Stimulated activated naive CD4-positive, alpha-beta T cell (primary cell): Measurements from ENCODE around the gene SLC35F3.
A peak's percentile ranks its signal among the peaks of the same experiment; 100 is the strongest.

Source experiments
- DNase-seq, 6 experiments: peaks; one replicate each; lab custom pipeline; 2025; lab: John Stamatoyannopoulos, UW

The SLC35F3 gene

GRCh38 chr1:234040446-234041317, 136.2 kb downstream of the SLC35F3 start:
- no peak for DNase-seq

- no peak for DNase-seq
Measured at GRCh38 chr1:234044079-234044478, 139.6 kb downstream of the SLC35F3 start.

- DNase-seq: no peak
Measured at GRCh38 chr1:234047123-234047522, 142.6 kb downstream of the SLC35F3 start.

- no peak for DNase-seq
Measured at GRCh38 chr1:234062166-234062565, 157.7 kb downstream of the SLC35F3 start.

GRCh38 chr1:234065794-234066447, 161.4 kb downstream of the SLC35F3 start:
- peak in 5 of 6 experiments; percentile 30 to 54 (median 38) for DNase-seq

GRCh38 chr1:234067581-234068337, 163.3 kb downstream of the SLC35F3 start:
- DNase-seq: no peak

- DNase-seq: no peak
Measured at GRCh38 chr1:234069760-234070159, 165.3 kb downstream of the SLC35F3 start.

- no peak for DNase-seq
Measured at GRCh38 chr1:234072793-234073192, 168.3 kb downstream of the SLC35F3 start.

- DNase-seq: no peak
Measured at GRCh38 chr1:234078143-234078542, 173.7 kb downstream of the SLC35F3 start.

GRCh38 chr1:234079896-234080295, 175.4 kb downstream of the SLC35F3 start:
- no peak for DNase-seq

- DNase-seq: no peak
Measured at GRCh38 chr1:234083460-234083859, 179.0 kb downstream of the SLC35F3 start.

GRCh38 chr1:234089396-234089795, 184.9 kb downstream of the SLC35F3 start:
- no peak for DNase-seq

- no peak for DNase-seq
Measured at GRCh38 chr1:234090212-234091064, 186.0 kb downstream of the SLC35F3 start.

- no peak for DNase-seq
Measured at GRCh38 chr1:234091065-234091401, 186.6 kb downstream of the SLC35F3 start.

- DNase-seq: no peak
Measured at GRCh38 chr1:234091876-234092275, 187.4 kb downstream of the SLC35F3 start.

GRCh38 chr1:234093107-234093506, 188.6 kb downstream of the SLC35F3 start:
- no peak for DNase-seq

GRCh38 chr1:234093741-234094140, 189.3 kb downstream of the SLC35F3 start:
- no peak for DNase-seq

- DNase-seq: no peak
Measured at GRCh38 chr1:234094172-234094571, 189.7 kb downstream of the SLC35F3 start.

- no peak for DNase-seq
Measured at GRCh38 chr1:234096161-234096770, 191.8 kb downstream of the SLC35F3 start.

GRCh38 chr1:234102583-234102982, 198.1 kb downstream of the SLC35F3 start:
- no peak for DNase-seq

- no peak for DNase-seq
Measured at GRCh38 chr1:234103198-234103597, 198.7 kb downstream of the SLC35F3 start.
